Liver (tissue), 9 donors: ENCODE measurements around the gene HYCC2. TPM values are rescaled to one million over a fixed set of nuclear protein-coding genes. Genes with fewer than 3 reads are reported as not detected.

Experiments used
- DNase-seq: peaks from one replicate; pipeline ENCODE4 v3.0.0-alpha.2; 2017; ENCODE audit warnings: low spot score
- H3K27ac ChIP-seq, 2 donors: one replicate each; pipeline ENCODE4 v1.7.0; 2013; ENCODE audit warnings: inconsistent platforms in 2 of 2, low read length in 2 of 2, control low read depth in 1 of 2, low read depth in 1 of 2, mild to moderate bottlenecking in 1 of 2
- H3K27me3 ChIP-seq, 4 donors: one replicate each; pipeline versions ENCODE4 v1.6.1 to v1.7.0; 2013; ENCODE audit warnings: low read length in 3 of 4, inconsistent platforms in 1 of 4, mild to moderate bottlenecking in 1 of 4, moderate library complexity in 1 of 4; ENCODE audit not compliant: control insufficient read depth in 4 of 4, insufficient read depth in 4 of 4
- H3K36me3 ChIP-seq, 4 donors: one replicate each; pipeline versions ENCODE4 v1.6.1 to v1.7.0; 2013; ENCODE audit warnings: low read length in 3 of 4, mild to moderate bottlenecking in 3 of 4, low read depth in 1 of 4, moderate library complexity in 1 of 4; ENCODE audit not compliant: control insufficient read depth in 4 of 4, insufficient read depth in 3 of 4
- H3K4me1 ChIP-seq, 4 donors: one replicate each; pipeline versions ENCODE4 v1.6.1 to v1.7.0; 2013; ENCODE audit warnings: low read length in 3 of 4, mild to moderate bottlenecking in 3 of 4, moderate library complexity in 1 of 4; ENCODE audit not compliant: control insufficient read depth in 4 of 4, insufficient read depth in 4 of 4
- H3K4me3 ChIP-seq, 3 donors: one replicate each; pipeline versions ENCODE4 v1.6.1 to v1.7.0; 2013; ENCODE audit warnings: low read length in 3 of 3, control low read depth in 1 of 3, low read depth in 1 of 3, mild to moderate bottlenecking in 1 of 3
- H3K9ac ChIP-seq, 2 donors: one replicate each; pipeline ENCODE4 v1.7.0; 2013; ENCODE audit warnings: low read length in 2 of 2, mild to moderate bottlenecking in 2 of 2, moderate library complexity in 2 of 2, control low read depth in 1 of 2, low read depth in 1 of 2
- H3K9me3 ChIP-seq, 4 donors: one replicate each; pipeline versions ENCODE4 v1.6.1 to v1.7.0; 2013; ENCODE audit warnings: low read length in 3 of 4; ENCODE audit not compliant: control insufficient read depth in 4 of 4
- EGR1 ChIP-seq, 2 donors: IDR thresholded peaks; 2 replicates each; pipeline ENCODE4 v1.6.1; 2016 to 2018; ENCODE audit warnings: antibody characterized with exemption in 2 of 2, low read depth in 2 of 2
- FOXA1 ChIP-seq: IDR thresholded peaks from 2 replicates; pipeline ENCODE4 v1.6.1; 2016; ENCODE audit warnings: antibody characterized with exemption
- FOXA2 ChIP-seq: IDR thresholded peaks from 2 replicates; pipeline ENCODE4 v1.6.1; 2016; ENCODE audit warnings: antibody characterized with exemption
- GABPA ChIP-seq, 2 donors: IDR thresholded peaks in 1 of 2; conservative IDR thresholded peaks in 1 of 2; 2 replicates each; pipeline ENCODE4 v1.6.1; 2016; ENCODE audit warnings: antibody characterized with exemption in 2 of 2, mild to moderate bottlenecking in 1 of 2, moderate library complexity in 1 of 2
- HNF4A ChIP-seq, 2 donors: conservative IDR thresholded peaks; 2 replicates each; pipeline ENCODE4 v1.6.1; 2016; ENCODE audit warnings: antibody characterized with exemption in 2 of 2, mild to moderate bottlenecking in 2 of 2
- HNF4G ChIP-seq: IDR thresholded peaks from 2 replicates; pipeline ENCODE4 v1.6.1; 2016; ENCODE audit warnings: antibody characterized with exemption
- RAD21 ChIP-seq, 2 donors: IDR thresholded peaks; 2 replicates each; pipeline ENCODE4 v1.6.1; 2016; ENCODE audit warnings: antibody characterized with exemption in 2 of 2, mild to moderate bottlenecking in 2 of 2
- RXRA ChIP-seq, 2 donors: IDR thresholded peaks; 2 replicates each; pipeline ENCODE4 v1.6.1; 2017 to 2018; ENCODE audit warnings: antibody characterized with exemption in 2 of 2, mild to moderate bottlenecking in 1 of 2
- SP1 ChIP-seq: IDR thresholded peaks from 2 replicates; pipeline ENCODE4 v1.6.1; 2018; ENCODE audit warnings: antibody characterized with exemption, mild to moderate bottlenecking
- TAF1 ChIP-seq: conservative IDR thresholded peaks from 2 replicates; pipeline ENCODE4 v1.6.1; 2016; ENCODE audit warnings: antibody characterized with exemption, mild to moderate bottlenecking
- YY1 ChIP-seq: IDR thresholded peaks from 2 replicates; pipeline ENCODE4 v1.6.1; 2016; ENCODE audit warnings: antibody characterized with exemption, mild to moderate bottlenecking
- WGBS: extraction: QIAGEN DNeasy Blood & Tissue Kit; methylation state at CpG from one replicate; pipeline ENCODE4 v1.1.7; 2013; 5-methylcytosine and 5-hydroxymethylcytosine counted together
- polyA plus RNA-seq, 2 donors: library from polyadenylated mRNA; stranded (reverse) in 1 of 2; unstranded in 1 of 2; fragments of 200-250 nt in 1 of 2; fragments of >200 nt in 1 of 2; fragmentation: Nextera tagmentation in 1 of 2; extraction: Ambion mirVana in 1 of 2; gene quantifications; one replicate each; pipeline versions ENCODE4 v1.2.1 to v1.2.3, GENCODE V29; 2013 to 2015
- total RNA-seq, 2 donors: library from RNA; depleted of rRNA; stranded (reverse); fragments of >200 nt; gene quantifications; one replicate each; pipeline ENCODE4 v1.2.3, GENCODE V29; 2014
- TF ChIP-seq, protein P1 (sequence below): fragments of 150-350 bp; IDR thresholded peaks from 2 replicates; pipeline ENCODE4 v1.5.1; 2017; ENCODE audit warnings: improper control_type of control experiment, low read depth, low read length; ENCODE audit not compliant: missing input control
- TF ChIP-seq, protein P2 (sequence below): IDR thresholded peaks from 2 replicates; pipeline ENCODE4 v1.6.1; 2016; ENCODE audit warnings: antibody characterized with exemption, mild to moderate bottlenecking
- TF ChIP-seq, protein P3 (sequence below): IDR thresholded peaks from 2 replicates; pipeline ENCODE4 v1.6.1; 2016; ENCODE audit warnings: antibody characterized with exemption
- TF ChIP-seq, protein P4 (sequence below): IDR thresholded peaks from 2 replicates; pipeline ENCODE4 v1.6.1; 2016; ENCODE audit warnings: antibody characterized with exemption
- donor health status: healthy.
- donor health status: healthy.
- donor health status: healthy.
- donor health status: healthy.
- donor health status: healthy.

The HYCC2 gene
- total and polyA plus RNA-seq, 4 donors = 1.5 to 15.4 (median 5.8) TPM

DNA sequence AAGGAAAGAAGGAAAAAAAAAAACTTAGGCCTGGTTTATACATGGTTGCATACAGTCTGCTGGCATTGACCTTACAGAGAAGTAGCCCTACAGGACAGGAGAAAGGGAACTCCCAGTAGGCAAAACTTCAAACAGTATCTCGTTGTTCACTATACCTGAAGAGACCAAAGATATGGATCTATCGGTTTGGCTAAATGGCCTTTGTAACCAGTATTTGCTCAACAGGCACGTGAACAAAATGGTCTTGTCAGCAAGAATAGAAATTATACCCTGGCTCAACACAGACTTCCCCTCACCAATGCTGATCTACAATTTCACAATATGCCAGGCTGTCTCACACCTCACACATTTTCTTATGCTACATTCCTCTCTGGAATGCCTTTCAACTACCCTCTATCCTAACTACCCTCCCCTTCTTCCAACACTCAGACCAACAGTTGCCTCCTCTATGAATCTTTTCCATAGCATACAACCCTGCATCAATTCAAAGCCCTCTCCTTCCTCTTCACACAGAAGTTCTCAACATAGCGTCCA, 13.7 kb downstream of the HYCC2 start:
- DNase-seq = no peak
- no peak overlapping the region for H3K9ac ChIP-seq
- H3K9me3 ChIP-seq = no peaks in the 10 kb centered on the region
- H3K4me3 ChIP-seq = no peak overlapping the region
- TF ChIP-seq YY1 (no peak), RXRA (IDR thresholded peaks at IDR 0.05) (peak in 1 of 2 donors; percentile 18), FOXA2 (peak; percentile 34), HNF4G (no peak), TAF1 (no peak), SP1 (peak; percentile 23), HNF4A (conservative IDR thresholded peaks at IDR 0.05) (peak; percentile 56 to 57), FOXA1 (no peak), EGR1 (IDR thresholded peaks at IDR 0.05; ENCODE audit: low read depth in 2 of 2) (no peak)
- TF ChIP-seq, protein P1, sequence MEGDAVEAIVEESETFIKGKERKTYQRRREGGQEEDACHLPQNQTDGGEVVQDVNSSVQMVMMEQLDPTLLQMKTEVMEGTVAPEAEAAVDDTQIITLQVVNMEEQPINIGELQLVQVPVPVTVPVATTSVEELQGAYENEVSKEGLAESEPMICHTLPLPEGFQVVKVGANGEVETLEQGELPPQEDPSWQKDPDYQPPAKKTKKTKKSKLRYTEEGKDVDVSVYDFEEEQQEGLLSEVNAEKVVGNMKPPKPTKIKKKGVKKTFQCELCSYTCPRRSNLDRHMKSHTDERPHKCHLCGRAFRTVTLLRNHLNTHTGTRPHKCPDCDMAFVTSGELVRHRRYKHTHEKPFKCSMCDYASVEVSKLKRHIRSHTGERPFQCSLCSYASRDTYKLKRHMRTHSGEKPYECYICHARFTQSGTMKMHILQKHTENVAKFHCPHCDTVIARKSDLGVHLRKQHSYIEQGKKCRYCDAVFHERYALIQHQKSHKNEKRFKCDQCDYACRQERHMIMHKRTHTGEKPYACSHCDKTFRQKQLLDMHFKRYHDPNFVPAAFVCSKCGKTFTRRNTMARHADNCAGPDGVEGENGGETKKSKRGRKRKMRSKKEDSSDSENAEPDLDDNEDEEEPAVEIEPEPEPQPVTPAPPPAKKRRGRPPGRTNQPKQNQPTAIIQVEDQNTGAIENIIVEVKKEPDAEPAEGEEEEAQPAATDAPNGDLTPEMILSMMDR = no peak
- TF ChIP-seq, protein P2, sequence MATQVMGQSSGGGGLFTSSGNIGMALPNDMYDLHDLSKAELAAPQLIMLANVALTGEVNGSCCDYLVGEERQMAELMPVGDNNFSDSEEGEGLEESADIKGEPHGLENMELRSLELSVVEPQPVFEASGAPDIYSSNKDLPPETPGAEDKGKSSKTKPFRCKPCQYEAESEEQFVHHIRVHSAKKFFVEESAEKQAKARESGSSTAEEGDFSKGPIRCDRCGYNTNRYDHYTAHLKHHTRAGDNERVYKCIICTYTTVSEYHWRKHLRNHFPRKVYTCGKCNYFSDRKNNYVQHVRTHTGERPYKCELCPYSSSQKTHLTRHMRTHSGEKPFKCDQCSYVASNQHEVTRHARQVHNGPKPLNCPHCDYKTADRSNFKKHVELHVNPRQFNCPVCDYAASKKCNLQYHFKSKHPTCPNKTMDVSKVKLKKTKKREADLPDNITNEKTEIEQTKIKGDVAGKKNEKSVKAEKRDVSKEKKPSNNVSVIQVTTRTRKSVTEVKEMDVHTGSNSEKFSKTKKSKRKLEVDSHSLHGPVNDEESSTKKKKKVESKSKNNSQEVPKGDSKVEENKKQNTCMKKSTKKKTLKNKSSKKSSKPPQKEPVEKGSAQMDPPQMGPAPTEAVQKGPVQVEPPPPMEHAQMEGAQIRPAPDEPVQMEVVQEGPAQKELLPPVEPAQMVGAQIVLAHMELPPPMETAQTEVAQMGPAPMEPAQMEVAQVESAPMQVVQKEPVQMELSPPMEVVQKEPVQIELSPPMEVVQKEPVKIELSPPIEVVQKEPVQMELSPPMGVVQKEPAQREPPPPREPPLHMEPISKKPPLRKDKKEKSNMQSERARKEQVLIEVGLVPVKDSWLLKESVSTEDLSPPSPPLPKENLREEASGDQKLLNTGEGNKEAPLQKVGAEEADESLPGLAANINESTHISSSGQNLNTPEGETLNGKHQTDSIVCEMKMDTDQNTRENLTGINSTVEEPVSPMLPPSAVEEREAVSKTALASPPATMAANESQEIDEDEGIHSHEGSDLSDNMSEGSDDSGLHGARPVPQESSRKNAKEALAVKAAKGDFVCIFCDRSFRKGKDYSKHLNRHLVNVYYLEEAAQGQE = no peak
- TF ChIP-seq, protein P3, sequence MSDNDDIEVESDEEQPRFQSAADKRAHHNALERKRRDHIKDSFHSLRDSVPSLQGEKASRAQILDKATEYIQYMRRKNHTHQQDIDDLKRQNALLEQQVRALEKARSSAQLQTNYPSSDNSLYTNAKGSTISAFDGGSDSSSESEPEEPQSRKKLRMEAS = peak; percentile 22
- peaks cover 0 to 7% (median 3%) of the 10 kb centered on the region in 4 donors for H3K36me3 ChIP-seq
- peak overlapping the region in 1 of 2 donors; percentile 25 for H3K27ac ChIP-seq
- peaks cover 4 to 23% (median 19%) of the 10 kb centered on the region in 4 donors for H3K4me1 ChIP-seq
- WGBS = 39% methylated on average over 4 of the region's 4 CpGs
- H3K27me3 ChIP-seq = no peaks in the 10 kb centered on the region

DNA sequence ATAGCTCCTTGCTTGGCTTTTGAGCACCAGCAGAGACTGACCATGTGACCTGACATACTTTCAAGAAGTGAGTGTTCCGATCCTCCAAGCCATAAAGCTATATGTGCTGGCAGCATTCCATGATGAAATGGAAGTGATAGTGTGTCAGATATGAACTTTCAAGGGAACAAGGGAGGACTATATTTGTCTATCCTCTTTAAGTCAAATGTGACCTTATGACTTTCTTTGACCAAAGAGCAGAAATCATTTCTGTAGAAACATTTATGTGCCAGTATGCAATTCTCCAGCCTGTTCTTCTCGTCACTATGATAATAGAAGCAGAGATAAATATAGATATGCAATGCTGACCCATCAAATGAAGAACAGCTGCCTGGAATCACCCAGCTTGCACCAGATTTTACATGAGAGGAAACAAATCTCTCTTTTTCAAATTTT, 14.4 kb downstream of the HYCC2 start:
- Histone ChIP-seq H3K4me1 (peaks cover 4 to 23% (median 19%) of the 10 kb centered on the region in 4 donors), H3K27ac (no peak overlapping the region), H3K9ac (no peak overlapping the region), H3K27me3 (no peaks in the 10 kb centered on the region), H3K4me3 (no peak overlapping the region), H3K36me3 (peaks cover 0 to 7% (median 3%) of the 10 kb centered on the region in 4 donors), H3K9me3 (no peaks in the 10 kb centered on the region)
- TF ChIP-seq GABPA (IDR thresholded peaks at IDR 0.05 in 1 of 2, conservative IDR thresholded peaks at IDR 0.05 in 1 of 2) = no peak
- no peak for TF ChIP-seq HNF4G
- TF ChIP-seq, protein P2 = no peak
- TF ChIP-seq FOXA1 = no peak
- TF ChIP-seq RAD21 (IDR thresholded peaks at IDR 0.05) = no peak
- TF ChIP-seq, protein P4, sequence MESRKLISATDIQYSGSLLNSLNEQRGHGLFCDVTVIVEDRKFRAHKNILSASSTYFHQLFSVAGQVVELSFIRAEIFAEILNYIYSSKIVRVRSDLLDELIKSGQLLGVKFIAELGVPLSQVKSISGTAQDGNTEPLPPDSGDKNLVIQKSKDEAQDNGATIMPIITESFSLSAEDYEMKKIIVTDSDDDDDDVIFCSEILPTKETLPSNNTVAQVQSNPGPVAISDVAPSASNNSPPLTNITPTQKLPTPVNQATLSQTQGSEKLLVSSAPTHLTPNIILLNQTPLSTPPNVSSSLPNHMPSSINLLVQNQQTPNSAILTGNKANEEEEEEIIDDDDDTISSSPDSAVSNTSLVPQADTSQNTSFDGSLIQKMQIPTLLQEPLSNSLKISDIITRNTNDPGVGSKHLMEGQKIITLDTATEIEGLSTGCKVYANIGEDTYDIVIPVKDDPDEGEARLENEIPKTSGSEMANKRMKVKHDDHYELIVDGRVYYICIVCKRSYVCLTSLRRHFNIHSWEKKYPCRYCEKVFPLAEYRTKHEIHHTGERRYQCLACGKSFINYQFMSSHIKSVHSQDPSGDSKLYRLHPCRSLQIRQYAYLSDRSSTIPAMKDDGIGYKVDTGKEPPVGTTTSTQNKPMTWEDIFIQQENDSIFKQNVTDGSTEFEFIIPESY = no peak
- DNase-seq = no peak
- WGBS = 70% methylated on average over 2 of the region's 2 CpGs
